ENCODE measurements around the gene METTL6.
"Not testable (repeated sequence)": the region's sequence is repeated elsewhere in the genome, so short reads cannot be mapped to it uniquely, and the experiment has no call there.

The METTL6 gene

GRCh38 chr3:15401936-15402335, 25.4 kb downstream of the METTL6 start:
- DNase-seq: no peak

- DNase-seq: no peak
Measured at GRCh38 chr3:15399970-15400369, 27.4 kb downstream of the METTL6 start.

- peak; percentile 58 for DNase-seq
Measured at GRCh38 chr3:15398731-15399133, 28.6 kb downstream of the METTL6 start.

GRCh38 chr3:15393252-15393651, 34.1 kb downstream of the METTL6 start:
- DNase-seq: not testable (repeated sequence)

- no peak for DNase-seq
Measured at GRCh38 chr3:15391007-15391406, 36.3 kb downstream of the METTL6 start.

GRCh38 chr3:15390460-15390859, 36.9 kb downstream of the METTL6 start:
- DNase-seq: no peak

GRCh38 chr3:15388335-15388734, 39.0 kb downstream of the METTL6 start:
- not testable (repeated sequence) for DNase-seq

GRCh38 chr3:15387735-15388134, 39.6 kb downstream of the METTL6 start:
- DNase-seq: no peak

- DNase-seq: no peak
Measured at GRCh38 chr3:15387171-15387581, 40.2 kb downstream of the METTL6 start.

- DNase-seq: not testable (repeated sequence)
Measured at GRCh38 chr3:15386654-15386955, 40.7 kb downstream of the METTL6 start.

GRCh38 chr3:15385901-15386653, 41.3 kb downstream of the METTL6 start:
- no peak for DNase-seq

- DNase-seq: not testable (repeated sequence)
Measured at GRCh38 chr3:15385238-15385695, 42.1 kb downstream of the METTL6 start.

GRCh38 chr3:15384510-15385237, 42.7 kb downstream of the METTL6 start:
- DNase-seq: no peak

GRCh38 chr3:15382405-15382923, 44.9 kb downstream of the METTL6 start:
- DNase-seq: no peak

GRCh38 chr3:15380980-15381890, 46.1 kb downstream of the METTL6 start:
- DNase-seq: no peak

- peak; percentile 94 for DNase-seq
Measured at GRCh38 chr3:15377961-15378791, 49.2 kb downstream of the METTL6 start.

- DNase-seq: no peak
Measured at GRCh38 chr3:15375461-15376000, 51.8 kb downstream of the METTL6 start.

- DNase-seq: no peak
Measured at GRCh38 chr3:15372918-15373317, 54.4 kb downstream of the METTL6 start.

GRCh38 chr3:15368561-15369135, 58.7 kb downstream of the METTL6 start:
- no peak for DNase-seq

GRCh38 chr3:15367059-15367458, 60.3 kb downstream of the METTL6 start:
- DNase-seq: no peak

GRCh38 chr3:15364078-15364477, 63.3 kb downstream of the METTL6 start:
- peak; percentile 51 for DNase-seq

Measured in NCI-H82 (cell line).